Articular chondrocyte of knee joint (primary cell): ENCODE measurements around the gene NUP54. TPM values are rescaled to one million over a fixed set of nuclear protein-coding genes. Genes with fewer than 3 reads are reported as not detected.

Experiments
- total RNA-seq: library from RNA; depleted of rRNA; stranded (reverse); fragments of >200 nt; gene quantifications from 2 replicates; pipeline ENCODE4 v1.2.3, GENCODE V29; 2012

The NUP54 gene
- 58.3 and 59.0 TPM in 2 replicates for total RNA-seq

GRCh38 chr4:76148142-76148865, at the start of gene NUP54:
TSS of gene NUP54 (minus strand) at chr4:76148397. CDS start at chr4:76148374, 23 bp downstream.

GRCh38 chr4:76074468-76074867, 73.7 kb downstream of the NUP54 start, which contains the start of gene ART3:
TSS of gene ART3 (plus strand) at chr4:76074709. CDS start at chr4:76075890, 1,181 bp downstream.

Other genes with a start within 250 kb of the NUP54 start
- gene PPEF2, start 245.9 kb downstream of the NUP54 start, total RNA-seq, result not detected in 2 replicates
- gene NAAA, start 207.4 kb downstream of the NUP54 start, total RNA-seq, result 22.1 and 22.9 TPM in 2 replicates
- gene SDAD1, start 157.5 kb downstream of the NUP54 start, total RNA-seq, result 41.9 and 43.0 TPM in 2 replicates
- gene CXCL9, start 140.9 kb downstream of the NUP54 start, total RNA-seq, result not detected in 2 replicates
- not detected in 2 replicates for gene CXCL10, start 124.9 kb downstream of the NUP54 start, total RNA-seq
- gene CXCL11, start 112.3 kb downstream of the NUP54 start, total RNA-seq, result not detected in 2 replicates
- gene ART3, start 73.7 kb downstream of the NUP54 start, total RNA-seq, result not detected in 2 replicates
- 299 and 305 TPM in 2 replicates for gene SCARB2, start 65.4 kb upstream of the NUP54 start, total RNA-seq
- 5.1 and 6.1 TPM in 2 replicates for gene FAM47E, start 103.3 kb upstream of the NUP54 start, total RNA-seq
- gene STBD1, start 158.3 kb upstream of the NUP54 start, total RNA-seq, result 10.3 TPM in 2 replicates